GM12878 (cell line): ENCODE data around the gene BPIFB3. TPM values are rescaled to one million over a fixed set of nuclear protein-coding genes. Genes with fewer than 3 reads are reported as not detected.

Experiments used
- ATAC-seq: fragments of 200-7000 bp; cut with Tn5 transposase; 3 replicates; pipeline ENCODE4 v1.9.1; 2020; ENCODE audit warnings: mild to moderate bottlenecking, moderate library complexity
- BruUV-seq: library from RNA; stranded (reverse); fragments of 400-500 nt; replicated peaks from 2 replicates; lab custom pipeline; 2021; lab: Mats Ljungman, UMichigan
- CTCF ChIA-PET: fragments of 300-600 bp; sonication (Branson Sonifier 250); formaldehyde crosslinking; extraction: SDS; loops from one replicate; lab custom pipeline; 2021; ENCODE audit warnings: inconsistent platforms; lab: Yijun Ruan, JAX
- POLR2A ChIA-PET: fragments of 350-600 bp; formaldehyde crosslinking; extraction: SDS; loops from one replicate; lab custom pipeline; 2021; ENCODE audit warnings: inconsistent platforms; lab: Charles Lee
- RAD21 ChIA-PET: fragments of 300-600 bp; sonication (Branson Sonifier 250); formaldehyde crosslinking; loops from one replicate; lab custom pipeline; 2023; ENCODE audit warnings: antibody characterized with exemption; ENCODE audit not compliant: unreplicated experiment; lab: Charles Lee
- SMC1A ChIA-PET: fragments of 300-600 bp; sonication (Branson Sonifier 250); formaldehyde crosslinking; loops from one replicate; lab custom pipeline; 2023; ENCODE audit not compliant: unreplicated experiment, uncharacterized antibody; lab: Charles Lee
- DNase-seq: peaks from one replicate; pipeline ENCODE4 v3.0.0-alpha.2; 2011; ENCODE audit warnings: low read depth, low spot score
- FAIRE-seq: peaks from 3 replicates; lab custom pipeline; 2011; peaks lifted over from hg19 to GRCh38; lab: Jason Lieb, UNC
- H2AFZ ChIP-seq: 2 replicates; pipeline ENCODE4 v1.6.0; 2011; ENCODE audit warnings: low read depth, low read length, control low read depth; ENCODE audit not compliant: control insufficient read depth
- H3K27ac ChIP-seq: 2 replicates; pipeline ENCODE4 v1.5.1; 2011; ENCODE audit warnings: control low read depth; ENCODE audit not compliant: control insufficient read depth, insufficient read depth
- H3K27me3 ChIP-seq, 2 experiments: replicated peaks in 1 of 2; 2 replicates each; pipeline versions ENCODE4 v1.6.0 to v1.6.1; 2011; ENCODE audit warnings: low read length in 1 of 2; ENCODE audit not compliant: control insufficient read depth in 2 of 2, insufficient read depth in 2 of 2
- H3K36me3 ChIP-seq, 2 experiments: 2 replicates each; pipeline ENCODE4 v1.5.1; 2011; ENCODE audit warnings: low read length in 1 of 2; ENCODE audit not compliant: control insufficient read depth in 2 of 2, insufficient read depth in 2 of 2
- H3K4me1 ChIP-seq: 2 replicates; pipeline ENCODE4 v1.6.1; 2011; ENCODE audit warnings: mild to moderate bottlenecking, low read length, moderate library complexity, mixed read lengths; ENCODE audit not compliant: control insufficient read depth, insufficient read depth
- H3K4me2 ChIP-seq: 2 replicates; pipeline ENCODE4 v1.6.0; 2011; ENCODE audit warnings: control low read depth; ENCODE audit not compliant: control insufficient read depth, insufficient read depth
- H3K4me3 ChIP-seq: fragments of 200-600 bp; sonication (generic); 2 replicates; pipeline ENCODE4 v1.5.1; 2016
- H3K79me2 ChIP-seq: 2 replicates; pipeline ENCODE4 v1.6.0; 2011; ENCODE audit warnings: low read length; ENCODE audit not compliant: control insufficient read depth, insufficient read depth
- H3K9ac ChIP-seq: 2 replicates; pipeline ENCODE4 v1.8.0; 2011; ENCODE audit warnings: low read length, control low read depth, mixed read lengths; ENCODE audit not compliant: control insufficient read depth, insufficient read depth
- H3K9me3 ChIP-seq: replicated peaks from 3 replicates; pipeline ENCODE4 v1.5.1; 2011; ENCODE audit warnings: mild to moderate bottlenecking, low read length; ENCODE audit not compliant: control insufficient read depth, insufficient read depth
- H4K20me1 ChIP-seq: 2 replicates; pipeline ENCODE4 v1.6.0; 2011; ENCODE audit not compliant: control insufficient read depth, insufficient read depth
- ASH2L ChIP-seq: fragments of 300-600, 200-600 bp; sonication (generic); IDR thresholded peaks from 2 replicates; pipeline ENCODE4 v1.6.1; 2017; ENCODE audit warnings: low read depth, mild to moderate bottlenecking, borderline replicate concordance
- CBFB ChIP-seq: IDR thresholded peaks from 2 replicates; pipeline ENCODE4 v1.6.1; 2016; ENCODE audit warnings: antibody characterized with exemption, low read depth
- CBX3 ChIP-seq: fragments of 200-600 bp; sonication (generic); IDR thresholded peaks from 2 replicates; pipeline ENCODE4 v1.6.1; 2016; ENCODE audit warnings: low read depth, borderline replicate concordance
- DPF2 ChIP-seq: fragments of 450-650 bp; IDR thresholded peaks from 2 replicates; pipeline ENCODE4 v1.6.1; 2017; ENCODE audit warnings: mild to moderate bottlenecking
- E2F4 ChIP-seq: IDR thresholded peaks from 2 replicates; pipeline ENCODE4 v1.6.1; 2012; ENCODE audit warnings: low read depth, low read length, improper control_type of control experiment
- ELK1 ChIP-seq: IDR thresholded peaks from 2 replicates; pipeline ENCODE4 v1.6.1; 2012; ENCODE audit warnings: low read depth, low read length, improper control_type of control experiment
- LARP7 ChIP-seq: fragments of 450-650 bp; IDR thresholded peaks from 2 replicates; pipeline ENCODE4 v1.6.1; 2017; ENCODE audit warnings: mild to moderate bottlenecking
- POU2F2 ChIP-seq: IDR thresholded peaks from 3 replicates; pipeline ENCODE4 v1.6.1; 2011; ENCODE audit warnings: low read depth, mild to moderate bottlenecking, low read length, borderline replicate concordance
- RAD51 ChIP-seq: fragments of 450-650 bp; IDR thresholded peaks from 2 replicates; pipeline ENCODE4 v1.6.1; 2016; ENCODE audit warnings: moderate library complexity, mild to moderate bottlenecking, inconsistent platforms
- SMAD5 ChIP-seq: IDR thresholded peaks from 2 replicates; pipeline ENCODE4 v1.6.1; 2016; ENCODE audit warnings: antibody characterized with exemption, low read depth
- STAT1 ChIP-seq: fragments of 450-650 bp; conservative IDR thresholded peaks from 2 replicates; pipeline ENCODE4 v1.6.1; 2014; ENCODE audit warnings: antibody characterized with exemption, mild to moderate bottlenecking
- ZNF24 ChIP-seq: fragments of 450-650 bp; IDR thresholded peaks from 2 replicates; pipeline ENCODE4 v1.6.1; 2017; ENCODE audit warnings: antibody characterized with exemption, mild to moderate bottlenecking
- WGBS: methylation state at CpG from one replicate; pipeline ENCODE4 v1.1.6; 2016; ENCODE audit warnings: low lambda C conversion rate; ENCODE audit not compliant: insufficient replicate concordance, insufficient coverage; ENCODE audit errors: missing lambda C conversion rate; 5-methylcytosine and 5-hydroxymethylcytosine counted together
- in situ Hi-C: fragments of 300-500 bp; cut with MboI; formaldehyde crosslinking; loops from 9 replicates; pipeline ENCODE4 v1.14.3; 2018; ENCODE audit warnings: mixed read lengths
- intact Hi-C: fragments of 100-400 bp; cut with micrococcal nuclease; formaldehyde crosslinking; loops from one replicate; pipeline ENCODE4 v1.14.2; 2022; ENCODE audit not compliant: unreplicated experiment
- polyA plus RNA-seq, 11 experiments: library from polyadenylated mRNA; depleted of rRNA in 4 of 11; unstranded in 6 of 11; stranded (reverse) in 5 of 11; fragments of >200 nt; fragmentation: Nextera tagmentation in 4 of 11; fragmentation: Illumina TruSeq in 1 of 11; extraction: Ambion mirVana in 4 of 11; extraction: Trizol in 1 of 11; gene quantifications; 1 replicate in 1 of 11; 2 replicates in 10 of 11; pipeline versions ENCODE4 v1.2.1 to v1.2.3, GENCODE V29; 2011 to 2016; ENCODE audit warnings: inconsistent platforms in 2 of 11, missing spikeins in 2 of 11, low read depth in 1 of 11
- total RNA-seq, 4 experiments: library from RNA; depleted of rRNA in 3 of 4; stranded (reverse); fragments of >200 nt in 3 of 4; fragmentation: Illumina TruSeq in 1 of 4; extraction: Trizol in 1 of 4; gene quantifications; 2 replicates each; pipeline versions ENCODE4 v1.2.1 to v1.2.3, GENCODE V29; 2013 to 2021
- TF ChIP-seq, protein P1 (sequence below): fragments of 450-650 bp; IDR thresholded peaks from 2 replicates; pipeline ENCODE4 v1.6.1; 2017; ENCODE audit warnings: mild to moderate bottlenecking, moderate library complexity

Gene BPIFB3
- total and polyA plus RNA-seq, 10 of the 15 experiments (the other 5 are each of a cell fraction or from before 2014, with no cell fraction given): not detected

- Histone ChIP-seq H3K4me2 (no peak overlapping the region), H3K27me3 (no peaks in the 10 kb centered on the region; a peak in 1 of 4 replicates), H3K27ac (no peak overlapping the region), H3K9ac (no peak overlapping the region), H3K36me3 (no peaks in the 10 kb centered on the region), H3K79me2 (no peaks in the 10 kb centered on the region), H3K4me1 (no peaks in the 10 kb centered on the region), H3K4me3 (no peak overlapping the region), H4K20me1 (no peaks in the 10 kb centered on the region), H2AFZ (no peak overlapping the region), H3K9me3 (no peaks in the 10 kb centered on the region; the same call in 2 of the 3 replicates)
- SMC1A ChIA-PET: no interaction called here
- RAD21 ChIA-PET: no interaction called here
- TF ChIP-seq ELK1 (no peak), E2F4 (no peak), RAD51 (no peak), STAT1 (no peak), DPF2 (no peak), CBX3 (no peak), CBFB (no peak), POU2F2 (no peak), ASH2L (no peak), SMAD5 (no peak), LARP7 (no peak), ZNF24 (no peak)
- TF ChIP-seq, protein P1, sequence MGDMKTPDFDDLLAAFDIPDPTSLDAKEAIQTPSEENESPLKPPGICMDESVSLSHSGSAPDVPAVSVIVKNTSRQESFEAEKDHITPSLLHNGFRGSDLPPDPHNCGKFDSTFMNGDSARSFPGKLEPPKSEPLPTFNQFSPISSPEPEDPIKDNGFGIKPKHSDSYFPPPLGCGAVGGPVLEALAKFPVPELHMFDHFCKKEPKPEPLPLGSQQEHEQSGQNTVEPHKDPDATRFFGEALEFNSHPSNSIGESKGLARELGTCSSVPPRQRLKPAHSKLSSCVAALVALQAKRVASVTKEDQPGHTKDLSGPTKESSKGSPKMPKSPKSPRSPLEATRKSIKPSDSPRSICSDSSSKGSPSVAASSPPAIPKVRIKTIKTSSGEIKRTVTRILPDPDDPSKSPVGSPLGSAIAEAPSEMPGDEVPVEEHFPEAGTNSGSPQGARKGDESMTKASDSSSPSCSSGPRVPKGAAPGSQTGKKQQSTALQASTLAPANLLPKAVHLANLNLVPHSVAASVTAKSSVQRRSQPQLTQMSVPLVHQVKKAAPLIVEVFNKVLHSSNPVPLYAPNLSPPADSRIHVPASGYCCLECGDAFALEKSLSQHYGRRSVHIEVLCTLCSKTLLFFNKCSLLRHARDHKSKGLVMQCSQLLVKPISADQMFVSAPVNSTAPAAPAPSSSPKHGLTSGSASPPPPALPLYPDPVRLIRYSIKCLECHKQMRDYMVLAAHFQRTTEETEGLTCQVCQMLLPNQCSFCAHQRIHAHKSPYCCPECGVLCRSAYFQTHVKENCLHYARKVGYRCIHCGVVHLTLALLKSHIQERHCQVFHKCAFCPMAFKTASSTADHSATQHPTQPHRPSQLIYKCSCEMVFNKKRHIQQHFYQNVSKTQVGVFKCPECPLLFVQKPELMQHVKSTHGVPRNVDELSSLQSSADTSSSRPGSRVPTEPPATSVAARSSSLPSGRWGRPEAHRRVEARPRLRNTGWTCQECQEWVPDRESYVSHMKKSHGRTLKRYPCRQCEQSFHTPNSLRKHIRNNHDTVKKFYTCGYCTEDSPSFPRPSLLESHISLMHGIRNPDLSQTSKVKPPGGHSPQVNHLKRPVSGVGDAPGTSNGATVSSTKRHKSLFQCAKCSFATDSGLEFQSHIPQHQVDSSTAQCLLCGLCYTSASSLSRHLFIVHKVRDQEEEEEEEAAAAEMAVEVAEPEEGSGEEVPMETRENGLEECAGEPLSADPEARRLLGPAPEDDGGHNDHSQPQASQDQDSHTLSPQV: no peak
- DNase-seq: no peak
- intact Hi-C loops (no loop called here), in situ Hi-C loops (no loop called here)
- POLR2A ChIA-PET: no interaction called here
- WGBS: 13% methylated on average over 3 of the region's 3 CpGs
- CTCF ChIA-PET: no interaction called here
- no peak for FAIRE-seq
- BruUV-seq: no TSS peak
- no peak for ATAC-seq
These were observed 11.3 kb upstream of the BPIFB3 start for GRCh38 chr20:33042430-33042829.
